Stimulated activated CD4-positive, alpha-beta T cell treated with anti-CD3 and anti-CD28 coated beads, TNF-alpha, amount 100 ng/mL, for 1 hour (primary cell): ENCODE data around the gene ABL2.
"Not testable (repeated sequence)": the region's sequence is repeated elsewhere in the genome, so short reads cannot be mapped to it uniquely, and the experiment has no call there.

Experiments
- DNase-seq, 3 donors: peaks; one replicate each; pipeline ENCODE4 v3.0.0-alpha.2; 2020; ENCODE audit warnings: low read depth in 3 of 3, low spot score in 1 of 3

Gene ABL2

GRCh38 chr1:179137617-179138255 lies 91.7 kb downstream of the ABL2 start:
- no peak for DNase-seq

- DNase-seq, result not testable (repeated sequence)
Observed at GRCh38 chr1:179135707-179136106, 93.8 kb downstream of the ABL2 start.

- not testable (repeated sequence) for DNase-seq
Observed at GRCh38 chr1:179135168-179135567, 94.3 kb downstream of the ABL2 start.

GRCh38 chr1:179129702-179130473 lies 99.6 kb downstream of the ABL2 start:
- no peak for DNase-seq

- DNase-seq, result no peak
Observed at GRCh38 chr1:179128520-179128919, 101.0 kb downstream of the ABL2 start.

- DNase-seq, result no peak
Observed at GRCh38 chr1:179127163-179127895, 102.1 kb downstream of the ABL2 start.

- DNase-seq, result no peak
Observed at GRCh38 chr1:179126338-179127060, 103.0 kb downstream of the ABL2 start.

- DNase-seq, result no peak
Observed at GRCh38 chr1:179124873-179125272, 104.6 kb downstream of the ABL2 start.

- DNase-seq, result no peak
Observed at GRCh38 chr1:179121159-179121938, 108.1 kb downstream of the ABL2 start.

GRCh38 chr1:179120736-179121135 lies 108.7 kb downstream of the ABL2 start:
- DNase-seq, result no peak

- no peak for DNase-seq
Observed at GRCh38 chr1:179119513-179119912, 110.0 kb downstream of the ABL2 start.

- DNase-seq, result no peak
Observed at GRCh38 chr1:179115181-179115580, 114.3 kb downstream of the ABL2 start.

GRCh38 chr1:179108644-179109043 lies 120.8 kb downstream of the ABL2 start:
- no peak for DNase-seq

- no peak for DNase-seq
Observed at GRCh38 chr1:179107706-179108629, 121.5 kb downstream of the ABL2 start.

- no peak for DNase-seq
Observed at GRCh38 chr1:179105393-179105792, 124.1 kb downstream of the ABL2 start.

GRCh38 chr1:179104611-179105250 lies 124.7 kb downstream of the ABL2 start:
- no peak for DNase-seq

GRCh38 chr1:179103999-179104398 lies 125.5 kb downstream of the ABL2 start:
- no peak for DNase-seq

- no peak for DNase-seq
Observed at GRCh38 chr1:179101566-179101965, 127.9 kb downstream of the ABL2 start.

- DNase-seq, result no peak
Observed at GRCh38 chr1:179099891-179100290, 129.6 kb downstream of the ABL2 start.
